T follicular helper cell (primary cell): ENCODE data around the gene TTBK1.

Experiments used
- DNase-seq: peaks from one replicate; pipeline ENCODE4 v3.0.0-alpha.2; 2020; ENCODE audit warnings: low read depth
- total RNA-seq, 2 experiments: gene quantifications; one replicate each; lab custom pipeline; 2026; lab: John Stamatoyannopoulos, UW

The TTBK1 gene
- total RNA-seq, result 0 to 0.52 reads per million in 2 experiments

DNA sequence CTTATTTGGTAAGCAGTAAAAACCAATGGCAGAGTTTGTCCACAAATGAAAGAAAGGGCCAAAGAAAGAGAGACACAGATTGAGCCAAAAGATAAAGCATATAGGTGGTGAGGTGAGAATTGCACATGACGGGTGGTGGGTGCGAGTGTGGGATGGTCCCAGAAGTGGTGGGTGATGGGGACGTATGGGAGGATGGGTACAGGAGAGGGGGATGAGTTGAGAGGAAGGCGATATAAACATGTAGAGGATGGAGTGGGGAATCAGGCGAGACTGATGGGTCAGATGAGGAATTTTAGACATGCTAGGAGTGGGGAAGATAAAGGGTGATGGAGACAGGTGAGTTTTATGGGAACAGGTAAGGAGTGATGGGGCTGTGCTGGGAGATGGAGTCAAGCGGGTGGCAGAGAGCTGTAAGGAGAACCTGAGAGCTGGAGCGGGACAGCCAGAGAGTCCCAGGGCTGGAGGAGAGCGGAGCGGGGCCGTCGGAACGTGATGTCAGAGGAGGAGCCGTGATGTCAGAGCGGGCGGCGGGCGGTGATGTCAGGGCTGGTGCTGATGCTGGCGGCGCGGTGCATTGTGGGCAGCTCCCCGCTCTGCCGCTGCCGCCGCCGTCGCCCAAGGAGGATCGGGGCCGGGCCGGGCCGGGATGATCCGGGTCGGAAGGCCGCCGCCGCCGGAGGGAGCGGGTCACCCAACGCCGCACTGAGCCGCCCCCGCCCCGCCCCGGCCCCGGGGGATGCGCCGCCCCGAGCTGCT is at the start of gene TTBK1:
TTBK1 (plus strand) TSS at position 574 of the 756 bp plus-strand sequence. CDS start 3,180 bp downstream, outside the sequence.
- DNase-seq, result peak; percentile 30

DNA sequence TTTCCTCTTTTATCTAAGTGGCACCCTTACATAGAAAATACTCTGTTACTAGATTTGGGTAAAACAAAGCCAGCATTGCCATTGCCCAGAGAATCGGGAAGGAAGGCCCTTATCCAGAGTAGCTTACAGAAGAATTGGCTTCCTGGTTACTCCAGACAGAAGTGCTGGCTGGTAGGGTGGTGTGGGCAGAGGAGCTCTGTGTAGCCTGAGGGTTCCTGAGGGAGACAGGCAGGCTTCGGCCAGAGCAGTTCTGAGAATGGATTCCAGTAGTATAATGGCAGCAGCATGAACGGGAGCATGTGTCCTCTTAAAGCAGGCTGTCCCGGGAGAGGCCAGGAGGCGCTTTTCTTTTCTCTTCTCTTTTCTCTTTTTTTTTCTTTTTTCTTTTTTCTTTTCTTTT is 49.4 kb upstream of the TTBK1 start:
- no peak for DNase-seq

DNA sequence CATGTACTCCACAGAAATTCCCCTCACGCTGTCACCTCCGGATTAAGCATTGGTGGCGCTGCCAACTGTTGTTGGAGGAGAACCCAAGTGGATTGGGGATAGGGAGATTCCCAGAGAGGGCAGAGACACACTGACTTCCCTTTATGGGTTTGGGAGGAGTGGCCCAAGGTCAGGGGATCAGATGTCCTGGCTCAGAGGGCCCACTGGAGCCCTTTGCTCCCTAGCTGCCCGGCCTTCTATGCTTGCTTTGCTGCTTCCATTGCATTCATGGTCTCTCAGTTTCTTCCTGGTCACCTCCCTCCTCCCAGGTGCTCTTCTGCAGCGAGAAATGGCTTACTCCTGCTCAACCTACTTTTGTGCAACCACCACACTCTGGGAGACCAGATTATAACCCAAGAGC is 46.9 kb upstream of the TTBK1 start:
- no peak for DNase-seq

- DNase-seq, result no peak
Measured at GRCh38 chr6:43199912-43200311, 43.4 kb upstream of the TTBK1 start.

DNA sequence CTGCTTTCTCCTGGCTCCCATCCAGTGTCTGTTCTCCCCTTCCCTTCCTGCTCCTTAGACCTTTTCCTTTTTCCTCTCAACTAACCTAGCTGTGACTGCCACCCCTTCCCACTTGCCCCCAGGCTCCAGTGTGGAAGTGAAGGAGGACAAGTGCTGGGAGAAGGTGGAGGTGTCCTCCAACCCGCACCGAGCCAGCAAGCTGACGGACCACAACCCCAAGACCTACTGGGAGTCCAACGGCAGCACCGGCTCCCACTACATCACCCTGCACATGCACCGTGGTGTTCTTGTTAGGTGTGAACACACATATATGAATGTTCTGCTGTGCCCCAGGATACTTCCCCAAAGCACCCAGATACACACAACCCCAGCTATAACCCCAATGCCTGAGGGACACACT is 42.7 kb upstream of the TTBK1 start:
- no peak for DNase-seq

- DNase-seq, result no peak
Measured at GRCh38 chr6:43202451-43202850, 40.8 kb upstream of the TTBK1 start.

DNA sequence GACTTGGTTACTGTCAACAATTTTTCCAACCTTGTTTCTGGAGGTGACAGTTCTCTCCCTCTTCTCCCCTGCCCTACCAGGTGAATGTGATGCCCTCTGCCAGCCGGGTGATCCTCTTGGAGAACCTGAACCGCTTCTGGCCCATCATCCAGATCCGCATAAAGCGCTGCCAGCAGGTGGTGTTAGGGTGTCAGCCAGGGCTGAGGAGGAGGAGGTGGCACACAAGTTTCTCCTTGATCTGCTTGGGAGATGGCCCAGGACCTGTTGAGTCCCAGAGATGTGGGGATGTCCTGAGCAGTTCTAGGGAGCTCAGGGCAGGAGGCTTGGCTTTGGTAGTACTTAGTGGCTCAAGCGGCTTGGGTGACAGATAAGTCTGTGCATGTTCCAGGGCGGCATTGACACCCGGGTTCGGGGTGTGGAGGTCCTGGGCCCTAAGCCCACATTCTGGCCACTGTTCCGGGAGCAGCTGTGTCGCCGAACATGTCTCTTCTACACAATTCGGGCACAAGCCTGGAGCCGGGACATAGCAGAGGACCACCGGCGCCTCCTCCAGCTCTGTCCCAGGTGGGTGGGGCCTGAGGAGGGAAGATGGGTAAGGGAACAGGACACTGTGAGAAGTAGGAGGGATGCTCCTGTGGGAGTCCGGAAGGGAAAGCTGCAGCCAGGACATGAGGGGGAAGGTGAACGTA is 40.1 kb upstream of the TTBK1 start:
- no peak for DNase-seq

DNA sequence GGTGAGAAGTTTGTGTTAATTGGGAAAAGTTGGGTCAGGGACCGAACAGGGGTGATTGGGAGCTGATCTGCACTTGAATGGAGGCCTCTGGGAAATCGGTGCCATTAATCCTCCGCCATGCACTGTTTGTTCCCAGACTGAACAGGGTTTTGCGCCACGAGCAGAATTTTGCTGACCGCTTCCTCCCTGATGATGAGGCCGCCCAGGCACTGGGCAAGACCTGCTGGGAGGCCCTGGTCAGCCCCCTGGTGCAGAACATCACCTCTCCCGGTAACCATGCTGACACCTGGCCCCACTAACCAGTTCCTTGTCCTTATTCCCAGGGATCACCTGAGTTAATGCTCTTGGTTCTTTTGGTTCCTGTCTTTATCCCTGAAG is 39.6 kb upstream of the TTBK1 start:
- DNase-seq, result no peak

GRCh38 chr6:43204271-43205105 is 38.8 kb upstream of the TTBK1 start:
- DNase-seq, result no peak

- no peak for DNase-seq
Measured at GRCh38 chr6:43205849-43206248, 37.4 kb upstream of the TTBK1 start.

DNA sequence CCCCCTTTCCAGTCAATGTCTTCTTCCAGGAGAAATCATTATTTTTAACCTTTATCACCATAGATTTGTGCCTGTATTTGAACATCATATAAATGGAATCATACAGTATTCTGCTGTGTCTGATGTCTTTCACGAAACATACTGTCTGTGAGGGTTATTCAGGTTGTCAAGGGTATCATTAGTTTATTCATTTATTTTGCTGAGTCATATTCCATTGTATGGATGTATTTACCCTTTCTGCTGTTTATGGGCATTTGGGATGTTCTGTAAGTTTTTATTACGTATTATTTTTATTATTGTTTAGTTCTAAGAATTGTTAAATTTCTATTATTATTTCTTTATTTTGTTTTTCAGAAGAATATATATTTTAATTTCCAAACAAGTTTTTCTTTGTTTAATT is 36.0 kb upstream of the TTBK1 start:
- no peak for DNase-seq

DNA sequence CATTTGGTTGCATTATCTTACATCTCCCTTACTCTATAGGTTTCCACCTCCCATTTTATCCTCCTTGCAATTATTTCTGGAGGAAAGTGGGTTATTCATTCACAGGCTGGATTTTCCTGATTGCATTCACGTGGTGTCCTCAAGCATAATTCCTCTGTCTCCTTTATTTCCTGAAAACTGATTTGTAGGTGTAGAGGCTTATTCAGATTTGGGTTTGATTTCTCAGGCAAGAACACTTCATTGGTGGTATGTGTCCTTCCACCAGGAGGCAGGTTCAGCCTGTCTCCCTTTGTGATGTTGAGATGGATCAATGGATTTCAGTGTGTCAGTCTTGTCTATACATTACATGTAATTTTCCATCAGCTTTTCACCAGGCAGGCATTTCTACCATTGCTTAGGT is 31.3 kb upstream of the TTBK1 start:
- DNase-seq, result no peak

DNA sequence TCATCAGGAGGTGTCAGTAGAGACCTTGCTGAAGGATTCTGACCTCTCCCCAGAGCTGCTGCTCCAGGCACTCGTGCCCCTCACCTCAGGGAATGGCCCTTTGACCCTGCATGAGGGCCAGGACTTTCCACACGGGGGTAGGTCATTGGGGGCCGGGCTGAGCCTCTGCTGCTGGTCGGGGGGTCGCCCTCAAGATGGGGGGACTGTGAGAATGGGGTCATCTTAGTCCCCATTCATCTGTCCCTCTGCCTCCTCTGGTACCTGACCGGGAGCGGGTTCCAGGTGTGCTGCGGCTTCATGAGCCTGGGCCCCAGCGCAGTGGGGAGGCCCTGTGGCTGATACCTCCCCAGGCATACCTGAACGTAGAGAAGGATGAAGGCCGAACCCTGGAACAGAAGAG is 29.9 kb upstream of the TTBK1 start:
- DNase-seq, result no peak

DNA sequence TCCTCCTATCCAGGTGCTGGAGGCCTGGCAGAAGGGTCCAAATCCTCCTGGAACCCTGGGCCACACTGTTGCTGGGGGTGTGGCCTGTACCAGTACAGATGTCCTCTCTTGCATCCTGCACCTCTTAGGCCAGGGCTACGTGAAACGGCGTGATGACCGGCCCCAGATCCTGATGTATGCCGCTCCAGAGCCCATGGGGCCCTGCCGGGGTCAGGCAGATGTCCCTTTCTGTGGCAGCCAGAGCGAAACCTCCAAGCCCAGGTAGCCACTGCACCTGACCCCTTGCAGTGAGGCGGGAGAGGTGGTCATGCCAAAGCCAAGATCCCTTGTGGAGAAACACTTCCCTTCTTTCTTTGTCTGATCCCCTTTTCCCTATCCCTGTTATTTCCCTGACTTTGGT is 28.2 kb upstream of the TTBK1 start:
- DNase-seq, result no peak

DNA sequence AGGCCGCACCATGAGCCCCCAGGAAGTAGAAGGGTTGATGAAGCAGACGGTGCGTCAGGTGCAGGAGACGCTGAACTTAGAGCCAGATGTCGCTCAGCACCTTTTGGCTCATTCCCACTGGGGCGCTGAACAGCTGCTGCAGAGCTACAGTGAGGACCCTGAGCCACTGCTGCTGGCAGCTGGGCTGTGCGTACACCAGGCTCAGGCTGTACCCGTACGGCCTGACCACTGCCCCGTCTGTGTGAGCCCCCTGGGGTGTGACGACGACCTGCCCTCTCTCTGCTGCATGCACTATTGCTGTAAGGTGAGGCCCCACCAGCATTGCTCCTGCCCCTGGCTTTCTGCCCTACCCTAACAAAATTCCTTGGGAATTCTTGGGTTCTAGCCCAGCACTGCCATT is 27.1 kb upstream of the TTBK1 start:
- DNase-seq, result no peak

DNA sequence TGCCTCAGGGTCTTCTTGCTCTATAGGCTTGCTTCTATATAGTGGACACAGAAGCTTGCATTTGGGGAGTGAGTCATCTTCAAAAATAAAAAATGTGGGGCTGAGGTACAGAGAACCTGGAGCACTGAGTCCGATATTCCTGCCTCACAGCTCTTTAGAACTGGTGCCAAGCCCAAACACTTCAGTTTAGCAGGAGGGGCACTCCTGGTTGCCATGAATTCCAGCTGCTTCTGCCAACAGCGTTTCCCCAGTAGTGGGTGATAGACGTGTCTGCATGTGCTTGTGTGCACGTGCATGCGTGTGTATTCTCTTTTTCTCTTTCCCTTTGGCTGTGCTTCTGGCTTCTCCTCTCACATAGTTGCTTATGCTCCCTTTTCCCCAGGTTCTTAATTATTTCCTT is 25.9 kb upstream of the TTBK1 start:
- DNase-seq, result no peak

DNA sequence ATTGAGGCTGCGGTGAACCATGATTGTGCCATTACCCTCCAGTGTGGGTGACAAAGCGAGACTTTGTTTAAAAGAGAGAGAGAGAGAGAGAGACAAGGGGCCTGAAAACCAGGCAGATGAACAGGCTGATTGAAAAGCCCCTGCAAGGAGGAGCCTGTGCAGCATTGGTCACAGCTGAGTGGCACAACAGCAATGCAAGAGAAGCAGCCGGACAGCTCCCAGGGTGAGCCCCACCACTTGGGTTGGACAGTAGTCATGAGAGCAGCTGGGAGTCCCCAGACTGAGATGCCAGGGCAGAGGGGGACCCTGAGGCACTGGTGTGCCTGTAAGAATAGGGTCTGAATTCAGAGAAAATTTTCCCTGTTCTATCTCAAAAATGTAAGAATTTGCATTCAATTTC is 24.2 kb upstream of the TTBK1 start:
- DNase-seq, result no peak

- DNase-seq, result no peak
Measured at GRCh38 chr6:43219814-43220213, 23.5 kb upstream of the TTBK1 start.

DNA sequence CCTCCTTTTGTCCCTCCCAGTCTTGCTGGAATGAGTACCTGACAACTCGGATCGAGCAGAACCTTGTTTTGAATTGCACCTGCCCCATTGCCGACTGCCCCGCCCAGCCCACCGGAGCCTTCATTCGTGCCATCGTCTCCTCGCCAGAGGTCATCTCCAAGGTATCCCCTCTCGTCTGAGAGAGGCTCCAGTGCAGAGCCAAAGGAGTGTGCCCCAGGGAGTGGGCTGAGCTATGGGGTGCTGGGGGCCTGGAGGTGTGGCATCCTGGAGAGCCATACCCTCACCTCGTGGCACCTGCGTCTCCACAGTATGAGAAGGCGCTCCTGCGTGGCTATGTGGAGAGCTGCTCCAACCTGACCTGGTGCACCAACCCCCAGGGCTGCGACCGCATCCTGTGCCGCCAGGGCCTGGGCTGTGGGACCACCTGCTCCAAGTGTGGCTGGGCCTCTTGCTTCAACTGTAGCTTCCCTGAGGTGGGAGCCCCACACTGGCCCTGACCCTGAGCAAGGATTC is 22.8 kb upstream of the TTBK1 start:
- no peak for DNase-seq

GRCh38 chr6:43221046-43221972 is 22.0 kb upstream of the TTBK1 start:
- DNase-seq, result no peak

DNA sequence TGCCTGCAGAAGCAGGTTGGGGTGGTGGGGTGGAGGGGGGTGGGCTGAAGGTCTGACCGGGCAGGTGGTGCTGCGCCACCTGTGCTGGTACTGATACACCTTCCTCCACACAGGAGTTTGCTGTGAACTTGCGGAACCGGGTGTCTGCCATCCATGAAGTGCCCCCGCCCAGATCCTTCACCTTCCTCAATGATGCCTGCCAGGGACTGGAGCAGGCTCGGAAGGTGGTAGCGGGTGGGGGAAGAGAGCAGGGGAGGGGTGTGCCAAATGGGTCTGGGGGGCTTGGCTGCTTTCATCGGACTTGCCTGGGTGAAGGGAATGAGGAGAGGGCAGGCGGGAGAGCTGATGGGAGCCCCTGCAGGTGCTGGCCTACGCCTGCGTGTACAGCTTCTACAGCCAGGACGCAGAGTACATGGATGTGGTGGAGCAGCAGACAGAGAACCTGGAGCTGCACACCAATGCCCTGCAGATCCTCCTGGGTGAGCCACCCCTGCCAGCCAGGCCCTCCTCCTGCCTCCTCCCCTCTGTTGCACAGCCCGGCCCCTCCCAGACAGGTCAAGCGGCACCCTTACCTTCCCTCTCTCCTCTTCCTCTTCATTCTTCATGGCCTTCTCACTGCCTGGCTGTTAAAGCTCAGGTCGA is 20.7 kb upstream of the TTBK1 start:
- no peak for DNase-seq
